Measurements from ENCODE around the gene C11orf98. TPM values are rescaled to one million over a fixed set of nuclear protein-coding genes. Genes with fewer than 3 reads are reported as not detected.
A peak's percentile ranks its signal among the peaks of the same experiment; 100 is the strongest.
"Not testable (repeated sequence)": the region's sequence is repeated elsewhere in the genome, so short reads cannot be mapped to it uniquely, and the experiment has no call there.

Gene C11orf98
- polyA plus RNA-seq, 1 donor, result 60.4 TPM

DNA sequence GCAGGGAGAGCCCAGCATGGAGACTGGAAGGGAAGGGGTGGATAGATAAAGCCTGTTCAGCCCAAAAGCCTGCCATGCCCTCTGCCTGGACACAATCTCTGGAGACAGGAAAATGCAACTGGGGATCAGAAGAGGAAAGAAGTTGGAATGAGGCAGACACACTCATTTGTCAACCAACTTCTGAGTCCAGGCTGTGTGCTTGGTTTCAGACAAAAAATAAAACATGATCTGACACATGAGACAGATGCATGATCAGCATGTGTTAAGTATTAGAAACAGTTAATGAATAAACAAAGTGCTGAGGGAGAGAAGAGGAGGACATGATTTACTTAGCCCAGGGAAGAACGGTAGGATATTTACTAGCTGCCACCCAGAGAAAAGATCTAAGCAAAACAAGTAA, 23.5 kb upstream of the C11orf98 start:
- H3K27me3 ChIP-seq (ENCODE audit: control insufficient read depth, insufficient read depth, low read length), result peaks cover 15% of the 10 kb centered on the region
- H3K27ac ChIP-seq (ENCODE audit: low read length), result no peak overlapping the region
- peak overlapping the region; percentile 34 for H3K4me3 ChIP-seq (ENCODE audit: low read length)
- peaks cover 4% of the 10 kb centered on the region for H3K9me3 ChIP-seq (ENCODE audit: control insufficient read depth, low read depth, low read length)
- peaks cover 35% of the 10 kb centered on the region for H3K36me3 ChIP-seq (ENCODE audit: control insufficient read depth, insufficient read depth, low read length)
- H3K4me1 ChIP-seq (ENCODE audit: control insufficient read depth, insufficient read depth, low read length), result no peaks in the 10 kb centered on the region
- no peak for DNase-seq
- WGBS (ENCODE audit: insufficient coverage, low lambda C conversion rate), result no CpG with 5 or more reads among the region's 1 CpG

DNA sequence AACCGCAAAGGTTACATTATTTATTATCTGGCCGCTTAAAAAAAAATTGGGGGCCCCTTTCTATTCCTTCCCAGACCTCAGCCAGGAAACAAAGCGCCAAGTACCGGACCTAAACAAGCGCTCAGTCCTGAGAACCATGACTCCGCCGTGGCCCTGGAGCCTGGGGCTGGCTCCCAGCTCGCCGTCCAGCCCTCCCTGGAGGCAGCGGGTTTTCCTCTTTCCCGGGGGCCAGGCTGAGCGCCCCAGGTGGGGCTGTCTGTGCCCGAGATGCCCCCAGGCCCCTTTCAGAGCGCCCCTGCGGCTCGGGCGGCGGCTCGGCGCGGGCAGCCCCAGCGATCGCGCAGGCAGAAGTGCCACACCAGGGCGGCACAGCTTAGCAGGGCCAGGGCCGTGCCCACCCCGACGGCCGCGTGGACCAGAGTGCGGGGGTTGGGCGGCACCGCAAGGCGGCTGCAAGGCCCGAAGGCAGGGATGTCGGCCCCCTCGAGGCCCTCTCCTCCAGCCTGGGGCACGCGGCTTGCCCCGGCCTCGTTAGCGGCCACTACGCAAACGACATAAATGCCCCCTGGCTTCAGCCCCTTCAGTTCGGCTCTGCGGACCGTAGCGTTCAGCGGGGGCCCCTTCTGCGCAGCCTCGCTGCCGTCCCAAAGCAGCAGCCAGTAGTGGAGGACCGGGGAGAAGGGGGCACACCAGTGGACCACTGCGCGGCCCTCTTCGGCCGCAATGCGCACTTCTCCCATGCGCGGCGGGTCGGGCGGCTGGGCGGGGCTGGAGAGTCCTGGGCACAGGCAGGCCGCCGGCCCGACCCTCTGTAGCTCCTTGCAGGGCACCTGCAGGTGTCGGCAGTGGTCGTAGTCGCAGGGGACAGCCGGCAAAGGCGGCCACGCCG, 22.7 kb upstream of the C11orf98 start:
- no peak overlapping the region for H3K27ac ChIP-seq (ENCODE audit: low read length)
- peak in 1 of 2 donors; percentile 22 for DNase-seq

DNA sequence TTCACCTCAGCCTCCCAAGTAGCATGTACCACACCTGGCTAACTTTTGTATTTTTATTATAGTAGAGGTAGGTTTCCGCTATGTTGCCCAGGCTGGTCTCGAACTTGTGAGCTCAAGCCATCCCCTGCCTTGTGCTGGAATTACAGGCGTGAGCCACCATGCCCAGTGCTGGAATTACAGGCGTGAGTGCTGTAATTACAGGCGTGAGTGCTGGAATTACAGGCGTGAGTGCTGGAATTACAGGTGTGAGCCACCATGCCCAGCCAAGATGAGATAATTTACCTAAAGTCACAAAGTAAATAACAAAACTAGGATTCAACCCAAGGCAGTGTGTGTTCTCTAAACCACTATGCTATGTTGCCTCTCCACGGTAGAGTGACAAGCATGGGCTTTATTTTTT, 17.5 kb upstream of the C11orf98 start:
- no peak overlapping the region for H3K27ac ChIP-seq (ENCODE audit: low read length)
- H3K9me3 ChIP-seq (ENCODE audit: control insufficient read depth, low read depth, low read length), result no peaks in the 10 kb centered on the region
- H3K4me1 ChIP-seq (ENCODE audit: control insufficient read depth, insufficient read depth, low read length), result peaks cover 6% of the 10 kb centered on the region
- peaks cover 5% of the 10 kb centered on the region for H3K27me3 ChIP-seq (ENCODE audit: control insufficient read depth, insufficient read depth, low read length)
- DNase-seq, result no peak
- peaks cover 2% of the 10 kb centered on the region for H3K36me3 ChIP-seq (ENCODE audit: control insufficient read depth, insufficient read depth, low read length)
- no peak overlapping the region for H3K4me3 ChIP-seq (ENCODE audit: low read length)
- whole genome bisulfite sequencing (ENCODE audit: insufficient coverage, low lambda C conversion rate), result 80% methylated on average over 1 of the region's 7 CpGs

More for the DNA sequence above, 22.7 kb upstream of the C11orf98 start:
- peak overlapping the region; percentile 34 for H3K4me3 ChIP-seq (ENCODE audit: low read length)
- peaks cover 15% of the 10 kb centered on the region for H3K27me3 ChIP-seq (ENCODE audit: control insufficient read depth, insufficient read depth, low read length)
- no CpG with 5 or more reads among the region's 74 CpGs for WGBS (ENCODE audit: insufficient coverage, low lambda C conversion rate)
- H3K4me1 ChIP-seq (ENCODE audit: control insufficient read depth, insufficient read depth, low read length), result no peaks in the 10 kb centered on the region
- H3K36me3 ChIP-seq (ENCODE audit: control insufficient read depth, insufficient read depth, low read length), result peaks cover 29% of the 10 kb centered on the region
- H3K9me3 ChIP-seq (ENCODE audit: control insufficient read depth, low read depth, low read length), result peaks cover 4% of the 10 kb centered on the region

DNA sequence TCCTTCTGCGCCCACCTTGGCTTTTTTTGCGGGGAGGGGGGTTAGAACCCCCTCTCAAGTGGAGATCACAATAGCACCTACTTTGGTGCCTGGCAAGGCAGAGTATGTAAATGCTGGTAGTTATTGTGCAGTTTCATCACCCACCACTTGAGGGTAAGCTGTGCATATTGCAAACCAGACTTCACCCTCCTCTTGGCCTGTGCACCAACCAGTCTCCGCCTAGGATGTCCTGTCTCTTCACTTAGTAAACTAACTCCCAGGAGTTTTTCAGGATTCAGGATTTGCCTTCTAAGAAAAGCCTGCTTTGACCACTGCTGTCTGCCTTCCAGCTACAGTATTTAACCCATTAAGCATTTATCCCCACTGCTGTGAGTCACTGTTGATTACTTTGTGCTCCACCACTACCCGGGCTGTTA, 15.8 kb upstream of the C11orf98 start:
- Histone ChIP-seq H3K9me3 (ENCODE audit: control insufficient read depth, low read depth, low read length) (no peaks in the 10 kb centered on the region), H3K27ac (ENCODE audit: low read length) (no peak overlapping the region), H3K36me3 (ENCODE audit: control insufficient read depth, insufficient read depth, low read length) (peaks cover 17% of the 10 kb centered on the region), H3K4me1 (ENCODE audit: control insufficient read depth, insufficient read depth, low read length) (peaks cover 6% of the 10 kb centered on the region), H3K4me3 (ENCODE audit: low read length) (no peak overlapping the region), H3K27me3 (ENCODE audit: control insufficient read depth, insufficient read depth, low read length) (no peaks in the 10 kb centered on the region)
- WGBS (ENCODE audit: insufficient coverage, low lambda C conversion rate), result no CpG with 5 or more reads among the region's 4 CpGs
- peak; percentile 55 to 62 for DNase-seq

DNA sequence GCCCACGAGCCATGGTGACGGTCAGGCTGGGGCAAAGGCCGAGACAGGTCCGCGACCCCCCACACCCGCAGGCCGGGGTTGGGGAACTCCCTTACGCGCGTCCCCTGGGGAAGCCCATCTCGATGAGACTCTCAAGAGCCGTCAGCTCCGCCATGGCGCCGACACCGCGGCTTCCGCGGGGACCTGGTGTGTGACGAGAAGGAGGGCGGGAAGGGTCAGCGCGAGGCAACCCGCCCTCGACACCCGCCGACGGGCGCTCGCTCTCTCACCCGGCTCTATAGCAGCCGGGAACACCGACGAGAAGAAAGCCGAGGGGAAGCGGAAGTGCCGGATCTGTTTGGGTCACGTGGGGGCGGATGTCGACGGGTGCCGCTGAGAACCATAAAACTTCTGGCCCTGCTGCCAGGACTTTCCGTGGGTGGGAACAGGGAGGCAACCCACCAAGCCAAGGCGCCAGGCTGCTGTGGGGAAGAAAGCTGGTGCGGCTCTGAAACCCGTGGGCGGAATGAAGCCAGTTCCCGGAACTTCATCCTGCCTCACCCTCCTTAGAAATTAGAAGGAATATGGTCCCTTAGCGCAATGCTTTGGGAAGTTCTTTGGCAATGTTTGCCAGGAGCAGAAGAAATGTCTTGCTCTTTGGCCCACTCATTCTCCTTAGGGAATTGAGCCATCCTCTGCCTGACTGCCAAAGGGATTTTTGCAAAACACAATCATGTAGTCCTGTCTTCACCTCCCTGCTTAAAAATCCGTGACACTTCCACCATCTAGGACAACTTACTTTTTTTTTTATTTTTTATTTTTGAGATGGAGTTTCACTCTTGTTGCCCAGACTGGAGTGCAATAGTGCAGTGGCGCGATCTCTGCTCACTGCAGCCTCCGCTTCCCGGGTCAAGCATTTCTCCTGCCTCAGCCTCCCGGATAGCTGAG, 14.0 kb upstream of the C11orf98 start, which contains the start of gene UBXN1:
TSS of gene UBXN1 (minus strand) at position 304 of the 927 bp plus-strand sequence. CDS start at position 154, 150 bp downstream.
- no peaks in the 10 kb centered on the region for H3K9me3 ChIP-seq (ENCODE audit: control insufficient read depth, low read depth, low read length)
- peak; percentile 82 to 93 for DNase-seq
- no peaks in the 10 kb centered on the region for H3K27me3 ChIP-seq (ENCODE audit: control insufficient read depth, insufficient read depth, low read length)
- peaks cover 6% of the 10 kb centered on the region for H3K4me1 ChIP-seq (ENCODE audit: control insufficient read depth, insufficient read depth, low read length)
- peak within 1 kb of the TSS; percentile 66 for H3K27ac ChIP-seq (ENCODE audit: low read length)
- peak within 1 kb of the TSS; percentile 94 for H3K4me3 ChIP-seq (ENCODE audit: low read length)
- H3K36me3 ChIP-seq (ENCODE audit: control insufficient read depth, insufficient read depth, low read length), result peaks cover 20% of the 10 kb centered on the region
- 57% methylated on average over 1 of the region's 55 CpGs for WGBS (ENCODE audit: insufficient coverage, low lambda C conversion rate)

DNA sequence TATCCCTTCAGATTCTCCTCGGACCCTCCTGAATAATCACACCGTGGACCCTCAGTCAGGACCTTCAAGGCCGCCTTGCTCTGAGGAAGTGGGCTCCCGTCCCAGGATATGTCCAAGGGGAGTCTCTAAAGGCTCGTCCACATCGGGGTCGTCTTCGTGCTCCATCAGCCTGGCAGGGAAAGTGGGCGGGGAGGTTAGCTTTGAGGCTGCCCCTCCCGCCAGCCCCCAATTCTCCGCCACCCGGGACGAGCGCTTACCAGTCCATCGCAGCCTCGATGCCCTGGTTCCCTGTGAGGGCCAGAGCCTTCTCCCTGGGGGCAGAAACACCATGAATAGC, 13.4 kb upstream of the C11orf98 start:
- WGBS (ENCODE audit: insufficient coverage, low lambda C conversion rate), result no CpG with 5 or more reads among the region's 16 CpGs
- peaks cover 23% of the 10 kb centered on the region for H3K36me3 ChIP-seq (ENCODE audit: control insufficient read depth, insufficient read depth, low read length)
- no peaks in the 10 kb centered on the region for H3K27me3 ChIP-seq (ENCODE audit: control insufficient read depth, insufficient read depth, low read length)
- no peak for DNase-seq
- H3K27ac ChIP-seq (ENCODE audit: low read length), result no peak overlapping the region
- H3K4me1 ChIP-seq (ENCODE audit: control insufficient read depth, insufficient read depth, low read length), result peaks cover 6% of the 10 kb centered on the region
- H3K4me3 ChIP-seq (ENCODE audit: low read length), result peak overlapping the region; percentile 94
- H3K9me3 ChIP-seq (ENCODE audit: control insufficient read depth, low read depth, low read length), result no peaks in the 10 kb centered on the region

DNA sequence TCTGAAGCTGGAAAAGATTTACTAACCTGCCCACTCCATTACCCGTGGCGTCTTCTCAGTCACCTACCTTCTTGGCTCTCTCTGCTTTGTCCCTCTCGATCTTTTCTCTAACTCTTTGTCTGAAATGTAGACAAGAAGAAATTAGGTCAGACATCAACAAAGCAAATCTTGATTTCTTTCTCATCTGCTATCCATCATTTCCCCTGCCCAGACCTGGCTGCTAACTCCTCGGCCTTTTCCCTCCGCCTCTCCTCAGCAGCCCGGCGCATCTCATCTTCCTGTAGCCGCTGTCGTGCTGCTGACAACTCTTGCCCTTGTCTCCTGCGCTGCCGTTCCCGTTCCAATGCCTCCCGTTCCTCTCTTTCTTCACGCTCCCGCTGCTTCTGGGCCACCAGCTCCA, 12.7 kb upstream of the C11orf98 start:
- WGBS (ENCODE audit: insufficient coverage, low lambda C conversion rate), result 83% methylated on average over 9 of the region's 15 CpGs
- Histone ChIP-seq H3K4me1 (ENCODE audit: control insufficient read depth, insufficient read depth, low read length) (peaks cover 10% of the 10 kb centered on the region), H3K36me3 (ENCODE audit: control insufficient read depth, insufficient read depth, low read length) (peaks cover 25% of the 10 kb centered on the region), H3K4me3 (ENCODE audit: low read length) (peak overlapping the region; percentile 94), H3K9me3 (ENCODE audit: control insufficient read depth, low read depth, low read length) (no peaks in the 10 kb centered on the region), H3K27me3 (ENCODE audit: control insufficient read depth, insufficient read depth, low read length) (no peaks in the 10 kb centered on the region), H3K27ac (ENCODE audit: low read length) (no peak overlapping the region)
- no peak for DNase-seq

DNA sequence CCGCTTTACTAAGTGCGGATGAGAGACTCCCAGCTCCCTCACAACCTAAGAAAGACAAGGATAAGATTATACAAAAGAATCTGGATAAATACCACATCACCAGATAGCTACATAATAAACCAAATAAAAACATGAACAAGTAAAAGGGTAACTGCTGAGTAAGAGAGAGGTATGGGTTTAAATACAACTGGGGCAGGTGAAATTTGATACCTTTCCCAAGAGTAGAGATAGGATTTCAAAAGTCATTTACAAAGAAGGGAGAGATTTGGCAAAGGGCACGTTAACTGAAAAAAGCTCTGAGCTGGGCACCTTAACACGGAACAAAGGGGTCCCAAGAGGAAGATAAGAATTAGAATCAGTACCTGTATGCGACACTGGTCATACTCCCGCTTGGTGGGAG, 12.1 kb upstream of the C11orf98 start:
- no peaks in the 10 kb centered on the region for H3K27me3 ChIP-seq (ENCODE audit: control insufficient read depth, insufficient read depth, low read length)
- no peak overlapping the region for H3K27ac ChIP-seq (ENCODE audit: low read length)
- peaks cover 14% of the 10 kb centered on the region for H3K4me1 ChIP-seq (ENCODE audit: control insufficient read depth, insufficient read depth, low read length)
- H3K4me3 ChIP-seq (ENCODE audit: low read length), result no peak overlapping the region
- no peak for DNase-seq
- no peaks in the 10 kb centered on the region for H3K9me3 ChIP-seq (ENCODE audit: control insufficient read depth, low read depth, low read length)
- WGBS (ENCODE audit: insufficient coverage, low lambda C conversion rate), result no CpG with 5 or more reads among the region's 6 CpGs
- H3K36me3 ChIP-seq (ENCODE audit: control insufficient read depth, insufficient read depth, low read length), result peaks cover 25% of the 10 kb centered on the region

DNA sequence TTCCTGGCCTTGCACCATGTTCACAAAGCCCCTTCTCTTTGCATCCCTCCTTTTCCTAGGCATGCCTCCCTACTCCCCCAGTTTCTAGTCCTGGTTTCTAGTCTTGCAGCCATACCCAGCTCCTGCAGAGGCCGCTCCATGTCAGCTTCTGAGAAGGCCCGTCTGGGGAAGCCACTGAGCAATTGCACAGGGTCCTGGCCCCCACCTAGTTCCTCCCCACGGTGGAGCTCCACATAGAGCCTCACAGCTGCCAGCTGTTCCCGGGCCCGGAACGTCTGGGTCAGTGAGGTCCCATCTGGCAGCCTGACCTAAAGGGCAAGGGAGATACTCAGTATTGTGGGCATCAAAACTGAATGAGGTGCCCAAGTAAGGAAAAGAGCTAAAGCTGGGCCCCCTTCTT, 11.7 kb upstream of the C11orf98 start:
- DNase-seq, result no peak
- H3K4me1 ChIP-seq (ENCODE audit: control insufficient read depth, insufficient read depth, low read length), result peaks cover 14% of the 10 kb centered on the region
- peaks cover 25% of the 10 kb centered on the region for H3K36me3 ChIP-seq (ENCODE audit: control insufficient read depth, insufficient read depth, low read length)
- no peak overlapping the region for H3K27ac ChIP-seq (ENCODE audit: low read length)
- H3K9me3 ChIP-seq (ENCODE audit: control insufficient read depth, low read depth, low read length), result no peaks in the 10 kb centered on the region
- no peak overlapping the region for H3K4me3 ChIP-seq (ENCODE audit: low read length)
- no CpG with 5 or more reads among the region's 6 CpGs for WGBS (ENCODE audit: insufficient coverage, low lambda C conversion rate)
- H3K27me3 ChIP-seq (ENCODE audit: control insufficient read depth, insufficient read depth, low read length), result no peaks in the 10 kb centered on the region

DNA sequence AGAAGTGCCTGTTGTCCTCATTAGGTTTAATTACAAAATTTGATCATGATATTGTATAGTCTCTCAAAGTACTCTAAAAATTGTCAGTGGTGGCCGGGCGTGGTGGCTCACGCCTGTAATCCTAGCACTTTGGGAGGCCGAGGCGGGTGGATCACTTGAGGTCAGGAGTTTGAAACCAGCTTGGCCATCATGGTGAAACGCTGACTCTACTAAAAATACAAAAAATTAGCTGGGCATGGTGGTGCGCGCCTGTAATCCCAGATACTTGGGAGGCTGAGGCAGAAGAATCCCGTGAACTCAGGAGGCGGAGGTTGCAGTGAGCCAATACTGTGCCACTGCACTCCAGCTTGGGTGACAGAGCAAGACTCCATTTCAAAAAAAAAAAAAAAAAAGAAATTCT, 10.4 kb upstream of the C11orf98 start:
- Histone ChIP-seq H3K4me1 (ENCODE audit: control insufficient read depth, insufficient read depth, low read length) (peaks cover 14% of the 10 kb centered on the region), H3K36me3 (ENCODE audit: control insufficient read depth, insufficient read depth, low read length) (peaks cover 25% of the 10 kb centered on the region)
- not testable (repeated sequence) for H3K4me3 ChIP-seq (ENCODE audit: low read length); H3K9me3 ChIP-seq (ENCODE audit: control insufficient read depth, low read depth, low read length); H3K27ac ChIP-seq (ENCODE audit: low read length); H3K27me3 ChIP-seq (ENCODE audit: control insufficient read depth, insufficient read depth, low read length); DNase-seq
- no CpG with 5 or more reads among the region's 10 CpGs for WGBS (ENCODE audit: insufficient coverage, low lambda C conversion rate)
